Measurements from ENCODE around the gene SPATA13. TPM values are rescaled to one million over a fixed set of nuclear protein-coding genes. Genes with fewer than 3 reads are reported as not detected.
A peak's percentile ranks its signal among the peaks of the same experiment; 100 is the strongest.

SPATA13 gene
- total and polyA plus RNA-seq, 3 experiments from 2014 or later: 60.7 to 97.8 (median 65.1) TPM

DNA sequence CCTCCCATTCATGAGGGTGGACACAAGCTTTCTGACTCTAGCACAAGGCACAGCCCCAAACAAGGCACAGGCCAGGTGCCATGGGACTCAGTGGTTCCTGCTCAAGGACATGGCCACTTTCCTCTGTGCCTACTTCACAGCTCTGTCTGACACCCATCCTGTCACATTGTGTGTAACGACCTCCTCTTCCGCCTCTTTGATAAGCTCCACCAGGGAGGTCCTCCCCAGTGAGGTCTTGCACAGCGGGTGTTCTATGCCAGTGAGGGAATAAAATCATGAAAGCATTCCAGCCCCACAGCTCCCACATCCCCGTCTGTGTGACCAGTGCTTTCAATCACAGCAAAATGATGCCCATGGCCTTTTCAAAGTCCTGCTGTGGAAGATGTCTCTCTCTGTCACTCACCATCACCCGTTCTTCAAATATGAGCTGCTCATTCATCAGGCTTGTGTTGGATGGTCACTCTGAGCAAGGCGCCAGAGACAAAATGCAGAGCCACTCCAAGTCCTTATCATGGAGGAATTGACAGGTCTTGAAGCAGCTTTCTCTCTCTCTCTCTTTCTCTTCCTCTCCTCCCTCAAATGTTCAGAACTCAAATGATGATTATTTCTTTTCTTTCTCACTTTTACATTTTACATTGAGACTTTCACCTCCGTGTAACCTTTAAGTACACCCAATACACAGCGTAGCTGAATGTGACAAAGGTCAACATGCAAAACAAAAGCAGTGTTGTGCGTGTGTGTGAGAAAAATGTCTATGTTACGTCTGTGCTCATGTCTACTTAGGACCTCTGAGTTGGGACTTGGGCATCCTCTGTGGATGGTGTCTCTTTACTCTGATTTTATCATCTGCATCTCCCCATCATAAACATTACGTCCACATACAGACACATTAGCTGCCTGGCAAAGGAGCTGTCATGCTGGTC, 8.0 kb upstream of the SPATA13 start:
- no peaks in the 10 kb centered on the region for H3K36me3 ChIP-seq (ENCODE audit: insufficient read depth, low read length)
- Mint-ChIP-seq H3K27ac (peak overlapping the region in 1 of 8 donors; percentile 68), H3K4me1 (no peaks in the 10 kb centered on the region), H3K4me3 (no peak overlapping the region), H3K27me3 (peaks cover 3 to 11% of the 10 kb centered on the region in 2 donors), H3K9me3 (no peaks in the 10 kb centered on the region), H3K36me3 (no peaks in the 10 kb centered on the region)
- no peaks in the 10 kb centered on the region for H3K9me3 ChIP-seq (ENCODE audit: low read length)
- H3K27me3 ChIP-seq (ENCODE audit: insufficient read depth, low read length, poor library complexity, severe bottlenecking): no peaks in the 10 kb centered on the region
- no peak overlapping the region for H3K27ac ChIP-seq (ENCODE audit: low read depth, low read length)
- POLR2A ChIA-PET: no interaction called here
- DNase-seq: no peak
- CTCF ChIA-PET: interaction anchor here (1.1 kb wide), 1 partner anchor 9 kb away, joined by 3 read pairs; no protein-coding TSS in a partner anchor
- H3K4me3 ChIP-seq (ENCODE audit: low read length): no peak overlapping the region
- no peaks in the 10 kb centered on the region for H3K4me1 ChIP-seq (ENCODE audit: insufficient read depth, low read length)

DNA sequence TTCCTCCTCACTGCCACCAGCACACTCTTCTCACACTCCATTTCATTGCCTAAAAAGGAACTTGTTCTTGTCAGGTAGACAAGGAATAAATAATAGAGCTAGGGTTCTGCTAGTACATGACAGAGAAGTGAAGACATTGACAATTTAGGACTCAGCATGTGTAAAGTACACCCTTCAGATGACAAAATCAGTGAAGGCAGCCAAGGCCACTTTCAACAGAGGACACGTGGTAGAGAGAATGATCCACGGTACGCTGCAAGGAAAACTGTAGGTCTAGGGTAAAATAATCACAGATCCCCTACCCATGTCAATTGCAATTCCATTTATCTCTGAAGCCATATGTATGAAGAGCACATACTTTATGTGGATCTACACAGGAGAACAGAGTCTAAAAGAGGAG, 7.2 kb upstream of the SPATA13 start:
- DNase-seq: no peak
- H3K36me3 ChIP-seq (ENCODE audit: insufficient read depth, low read length): no peaks in the 10 kb centered on the region
- ChIA-PET POLR2A (no interaction called here), CTCF (no interaction called here)
- no peak overlapping the region for H3K27ac ChIP-seq (ENCODE audit: low read depth, low read length)
- no peaks in the 10 kb centered on the region for H3K4me1 ChIP-seq (ENCODE audit: insufficient read depth, low read length)
- H3K27me3 ChIP-seq (ENCODE audit: insufficient read depth, low read length, poor library complexity, severe bottlenecking): no peaks in the 10 kb centered on the region
- H3K9me3 Mint-ChIP-seq: no peaks in the 10 kb centered on the region
- H3K4me1 Mint-ChIP-seq: no peaks in the 10 kb centered on the region
- H3K27me3 Mint-ChIP-seq: peaks cover 3 to 11% of the 10 kb centered on the region in 2 donors
- H3K4me3 Mint-ChIP-seq: no peak overlapping the region
- no peak overlapping the region for H3K4me3 ChIP-seq (ENCODE audit: low read length)
- H3K9me3 ChIP-seq (ENCODE audit: low read length): no peaks in the 10 kb centered on the region
- H3K36me3 Mint-ChIP-seq: no peaks in the 10 kb centered on the region
- H3K27ac Mint-ChIP-seq: no peak overlapping the region

DNA sequence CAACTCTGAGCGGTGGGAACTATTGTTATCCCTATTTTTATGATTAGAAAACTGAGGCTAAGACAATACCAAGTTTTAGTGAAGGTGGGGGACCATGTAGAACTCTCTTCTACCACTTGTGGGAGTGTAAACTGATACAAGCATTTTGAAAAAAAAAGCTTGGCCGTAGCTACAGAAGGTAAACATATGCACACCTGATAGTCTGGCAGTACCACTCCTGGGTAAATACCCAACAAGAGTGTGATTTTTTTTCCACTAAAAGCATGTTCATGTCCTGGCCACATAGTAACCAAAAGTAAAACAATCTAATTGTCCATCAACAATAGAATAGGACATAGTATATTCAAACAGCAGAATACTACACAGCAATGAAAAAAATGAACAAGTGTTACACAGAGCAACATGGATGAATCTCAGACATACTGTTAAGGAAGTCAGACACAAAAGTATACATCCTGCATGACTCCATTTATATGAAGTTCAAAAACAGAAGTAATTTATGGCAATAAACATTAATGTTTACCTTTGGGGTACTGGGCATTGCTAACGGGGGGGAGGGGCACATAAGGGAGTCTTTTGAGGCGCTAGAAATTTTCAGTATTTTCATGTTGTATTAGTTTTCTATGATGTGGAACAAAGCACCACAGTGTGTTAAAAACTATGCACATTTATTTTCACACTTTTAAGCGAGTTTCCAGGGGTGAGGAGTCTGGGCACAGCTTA, 6.4 kb upstream of the SPATA13 start:
- ChIA-PET CTCF (no interaction called here), POLR2A (no interaction called here)
- H3K4me3 Mint-ChIP-seq: no peak overlapping the region

DNA sequence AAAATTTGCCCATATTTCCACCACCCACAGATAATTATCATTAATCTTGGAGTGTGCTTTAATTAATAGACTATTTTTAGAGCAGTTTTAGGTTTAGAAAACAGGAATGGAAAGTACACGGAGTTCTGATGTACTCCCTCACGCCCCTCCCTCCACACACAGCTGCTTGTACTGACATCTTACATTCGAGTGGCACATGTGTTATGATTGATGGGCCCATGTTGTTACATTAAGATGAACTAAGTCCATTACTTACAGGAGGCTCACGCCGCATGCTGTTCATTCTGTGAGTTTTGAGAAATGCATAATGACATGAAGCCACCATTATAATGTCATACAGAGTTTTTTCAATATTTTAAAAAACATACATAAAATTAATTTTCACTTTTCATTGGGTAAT, 1.2 kb upstream of the SPATA13 start:
- POLR2A ChIA-PET: no interaction called here
- no peak for DNase-seq
- Mint-ChIP-seq H3K27ac (no peak overlapping the region), H3K27me3 (peaks cover 0 to 3% of the 10 kb centered on the region in 2 donors), H3K36me3 (peaks cover 0 to under 1% (median 0%) of the 10 kb centered on the region in 3 donors), H3K4me1 (peaks cover 14 to 19% (median 15%) of the 10 kb centered on the region in 3 donors), H3K4me3 (no peak overlapping the region), H3K9me3 (no peaks in the 10 kb centered on the region)
- Histone ChIP-seq H3K9me3 (ENCODE audit: low read length) (no peaks in the 10 kb centered on the region), H3K36me3 (ENCODE audit: insufficient read depth, low read length) (no peaks in the 10 kb centered on the region), H3K27me3 (ENCODE audit: insufficient read depth, low read length, poor library complexity, severe bottlenecking) (peaks cover 6% of the 10 kb centered on the region), H3K4me1 (ENCODE audit: insufficient read depth, low read length) (peaks cover 12% of the 10 kb centered on the region), H3K4me3 (ENCODE audit: low read length) (no peak overlapping the region), H3K27ac (ENCODE audit: low read depth, low read length) (no peak overlapping the region)
- CTCF ChIA-PET: no interaction called here

More for the DNA sequence above, 6.4 kb upstream of the SPATA13 start:
- H3K36me3 Mint-ChIP-seq: no peaks in the 10 kb centered on the region
- no peaks in the 10 kb centered on the region for H3K36me3 ChIP-seq (ENCODE audit: insufficient read depth, low read length)
- no peaks in the 10 kb centered on the region for H3K4me1 ChIP-seq (ENCODE audit: insufficient read depth, low read length)
- no peaks in the 10 kb centered on the region for H3K4me1 Mint-ChIP-seq
- no peak overlapping the region for H3K27ac Mint-ChIP-seq
- DNase-seq: no peak
- no peak overlapping the region for H3K4me3 ChIP-seq (ENCODE audit: low read length)
- no peak overlapping the region for H3K27ac ChIP-seq (ENCODE audit: low read depth, low read length)
- H3K9me3 Mint-ChIP-seq: no peaks in the 10 kb centered on the region
- H3K27me3 Mint-ChIP-seq: peaks cover 3 to 7% of the 10 kb centered on the region in 2 donors
- no peaks in the 10 kb centered on the region for H3K9me3 ChIP-seq (ENCODE audit: low read length)
- no peaks in the 10 kb centered on the region for H3K27me3 ChIP-seq (ENCODE audit: insufficient read depth, low read length, poor library complexity, severe bottlenecking)

DNA sequence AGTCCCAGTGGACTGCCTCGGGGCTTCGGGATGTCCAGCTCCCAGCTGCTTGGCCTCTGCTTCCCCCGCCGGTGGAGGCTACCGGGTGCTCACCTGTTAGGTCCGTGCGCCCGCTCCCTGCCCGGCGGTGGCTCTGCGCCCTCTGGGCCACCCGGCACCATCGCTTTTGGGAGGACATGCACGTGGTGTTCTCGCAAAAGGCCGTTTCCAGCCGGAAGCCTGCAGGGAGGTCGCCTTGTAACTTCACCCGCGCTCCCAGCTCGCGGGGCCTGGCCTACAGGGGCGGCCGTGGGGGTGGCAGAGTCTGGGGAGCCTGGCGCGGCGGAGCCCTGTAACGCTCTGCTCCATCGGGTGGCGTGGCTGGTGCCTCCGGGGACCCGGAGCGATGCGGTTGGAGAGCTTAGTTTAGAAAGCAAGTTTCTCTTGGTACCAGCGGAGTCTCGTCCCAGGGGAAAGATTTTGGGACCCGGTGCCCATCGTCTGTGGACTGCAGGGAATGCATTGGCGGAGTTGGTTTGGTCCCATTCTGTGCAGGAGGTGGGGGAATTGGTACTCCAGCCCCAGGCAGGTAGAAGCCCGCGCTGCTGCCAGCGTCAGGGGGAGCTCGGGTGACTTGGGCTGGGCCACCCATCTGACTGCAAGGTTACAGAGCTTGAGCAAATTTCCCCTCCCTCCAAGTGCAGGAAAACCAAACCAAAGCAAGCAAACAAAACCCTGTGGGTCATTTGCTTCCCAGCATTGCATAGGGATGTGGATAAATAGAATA, 673 bp downstream of the SPATA13 start:
- no peaks in the 10 kb centered on the region for H3K9me3 ChIP-seq (ENCODE audit: low read length)
- H3K4me3 ChIP-seq (ENCODE audit: low read length): peak overlapping the region; percentile 76
- DNase-seq: peak; percentile 14 to 61 (median 33)
- peaks cover 6% of the 10 kb centered on the region for H3K27me3 ChIP-seq (ENCODE audit: insufficient read depth, low read length, poor library complexity, severe bottlenecking)
- no peaks in the 10 kb centered on the region for H3K36me3 ChIP-seq (ENCODE audit: insufficient read depth, low read length)
- Mint-ChIP-seq H3K27me3 (no peaks in the 10 kb centered on the region), H3K9me3 (no peaks in the 10 kb centered on the region), H3K4me1 (peaks cover 14 to 19% (median 15%) of the 10 kb centered on the region in 3 donors), H3K36me3 (peaks cover 0 to 4% (median 2%) of the 10 kb centered on the region in 3 donors), H3K27ac (peak overlapping the region in 4 of 8 donors; percentile 17 to 80 (median 58)), H3K4me3 (peak overlapping the region; percentile 83 to 92 (median 85))
- H3K4me1 ChIP-seq (ENCODE audit: insufficient read depth, low read length): peaks cover 12% of the 10 kb centered on the region
- ChIA-PET POLR2A (interaction anchor here (1.0 kb wide), 1 partner anchor 181 kb away, joined by 4 read pairs; no protein-coding TSS in a partner anchor), CTCF (interaction anchor here (1.0 to 1.9 kb wide), 4 partner anchors 9 to 108 kb away, joined by 3 to 4 read pairs (median 4); no protein-coding TSS in a partner anchor)
- no peak overlapping the region for H3K27ac ChIP-seq (ENCODE audit: low read depth, low read length)

DNA sequence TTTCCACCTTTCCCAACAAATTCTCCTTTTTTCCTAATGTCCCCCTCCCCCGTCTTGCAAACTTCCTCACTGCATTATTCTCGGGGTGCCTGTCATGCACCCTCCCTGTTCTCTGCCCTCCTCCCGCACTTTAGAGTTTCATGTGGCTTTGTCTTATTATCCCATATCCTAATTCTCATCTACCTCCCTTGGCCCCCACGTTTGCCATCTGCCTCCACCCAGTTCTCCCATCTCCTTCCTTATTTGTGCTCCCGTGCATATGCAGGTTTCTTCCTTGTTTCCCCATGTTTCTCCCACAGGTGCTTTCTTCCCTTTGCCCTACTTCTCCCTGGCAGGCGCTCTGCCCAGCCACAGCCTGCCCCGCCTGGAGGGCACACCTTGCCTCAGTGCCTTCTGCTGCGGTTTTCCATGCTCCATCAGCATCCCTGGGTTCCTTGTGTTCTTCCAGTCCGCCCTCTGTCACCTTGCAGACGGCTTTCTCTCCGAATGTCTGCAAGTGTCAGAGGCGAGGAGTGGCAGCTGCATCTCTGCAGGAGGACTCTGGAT, 1.5 kb downstream of the SPATA13 start:
- Histone ChIP-seq H3K36me3 (ENCODE audit: insufficient read depth, low read length) (no peaks in the 10 kb centered on the region), H3K9me3 (ENCODE audit: low read length) (no peaks in the 10 kb centered on the region), H3K4me3 (ENCODE audit: low read length) (no peak overlapping the region), H3K27ac (ENCODE audit: low read depth, low read length) (no peak overlapping the region), H3K4me1 (ENCODE audit: insufficient read depth, low read length) (peaks cover 12% of the 10 kb centered on the region), H3K27me3 (ENCODE audit: insufficient read depth, low read length, poor library complexity, severe bottlenecking) (peaks cover 6% of the 10 kb centered on the region)
- ChIA-PET CTCF (interaction anchor here (1.3 to 1.9 kb wide), 2 partner anchors 9 to 109 kb away, joined by 3 to 4 read pairs; no protein-coding TSS in a partner anchor), POLR2A (no interaction called here)
- Mint-ChIP-seq H3K4me3 (peak overlapping the region; percentile 83 to 92 (median 85)), H3K4me1 (peaks cover 14 to 19% (median 15%) of the 10 kb centered on the region in 3 donors), H3K27me3 (no peaks in the 10 kb centered on the region), H3K9me3 (no peaks in the 10 kb centered on the region), H3K27ac (peak overlapping the region in 4 of 8 donors; percentile 25 to 57 (median 32)), H3K36me3 (peaks cover 0 to 4% (median 2%) of the 10 kb centered on the region in 3 donors)
- DNase-seq: no peak

DNA sequence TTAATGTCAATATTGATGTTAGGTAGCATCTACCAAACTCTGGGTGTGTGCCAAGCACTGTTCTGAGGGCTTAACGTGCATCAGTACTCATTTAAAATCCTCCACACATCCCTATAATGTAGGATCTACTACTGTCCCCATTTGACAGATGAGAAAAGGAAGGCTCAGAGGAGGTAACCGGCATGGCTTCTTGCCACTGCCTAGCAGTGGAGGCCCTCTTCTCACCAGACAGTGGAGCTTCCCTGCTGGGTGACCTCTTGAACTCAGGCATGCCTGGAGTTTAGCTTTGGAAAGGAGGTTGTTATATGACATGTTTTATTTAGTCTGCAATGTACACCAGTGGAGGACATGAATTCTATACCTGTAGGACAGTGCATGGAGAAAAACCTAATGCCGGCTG, 2.1 kb downstream of the SPATA13 start:
- no peaks in the 10 kb centered on the region for H3K9me3 ChIP-seq (ENCODE audit: low read length)
- DNase-seq: no peak
- POLR2A ChIA-PET: no interaction called here
- no peaks in the 10 kb centered on the region for H3K27me3 Mint-ChIP-seq
- H3K27ac Mint-ChIP-seq: peak overlapping the region in 1 of 8 donors; percentile 25
- H3K36me3 Mint-ChIP-seq: peaks cover 0 to 4% (median 2%) of the 10 kb centered on the region in 3 donors
- peaks cover 6% of the 10 kb centered on the region for H3K27me3 ChIP-seq (ENCODE audit: insufficient read depth, low read length, poor library complexity, severe bottlenecking)
- peak overlapping the region in 6 of 7 donors; percentile 83 to 92 (median 88) for H3K4me3 Mint-ChIP-seq
- H3K4me3 ChIP-seq (ENCODE audit: low read length): no peak overlapping the region
- CTCF ChIA-PET: interaction anchor here (1.5 kb wide), 1 partner anchor 18 kb away, joined by 3 read pairs; no protein-coding TSS in a partner anchor
- peaks cover 14 to 19% (median 15%) of the 10 kb centered on the region in 3 donors for H3K4me1 Mint-ChIP-seq
- H3K9me3 Mint-ChIP-seq: no peaks in the 10 kb centered on the region
- no peak overlapping the region for H3K27ac ChIP-seq (ENCODE audit: low read depth, low read length)
- no peaks in the 10 kb centered on the region for H3K36me3 ChIP-seq (ENCODE audit: insufficient read depth, low read length)
- H3K4me1 ChIP-seq (ENCODE audit: insufficient read depth, low read length): peaks cover 12% of the 10 kb centered on the region
